HepG2 (cell line): ENCODE results near the gene TMEFF2. TPM values are rescaled to one million over a fixed set of nuclear protein-coding genes. Genes with fewer than 3 reads are reported as not detected.

Experiments
- ATAC-seq: fragments of 200-7000 bp; cut with Tn5 transposase; 3 replicates; pipeline ENCODE4 v1.9.1; 2020; ENCODE audit warnings: mild to moderate bottlenecking, moderate library complexity
- BruUV-seq: library from RNA; stranded (reverse); fragments of 400-500 nt; replicated peaks from 2 replicates; lab custom pipeline; 2021; lab: Mats Ljungman, UMichigan
- CTCF ChIA-PET: fragments of 300-600 bp; formaldehyde crosslinking; extraction: SDS; loops from one replicate; lab custom pipeline; 2021; ENCODE audit warnings: low total read pairs, inconsistent platforms, low intra/inter-chr PET ratio; lab: Yijun Ruan, JAX
- POLR2A ChIA-PET: fragments of 350-600 bp; sonication (Branson Sonifier 250); formaldehyde crosslinking; loops from one replicate; lab custom pipeline; 2020; ENCODE audit warnings: antibody characterized with exemption, inconsistent platforms; lab: Yijun Ruan, JAX
- DNase-seq: peaks from one replicate; pipeline ENCODE4 v3.0.0-alpha.2; 2015; ENCODE audit warnings: low spot score
- FAIRE-seq: peaks from 3 replicates; lab custom pipeline; 2011; peaks lifted over from hg19 to GRCh38; lab: Jason Lieb, UNC
- H2AFZ ChIP-seq: one replicate; pipeline ENCODE4 v1.6.1; 2011; ENCODE audit warnings: low read length, inconsistent platforms
- H3K27ac ChIP-seq: fragments of 300-600 bp; 3 replicates; pipeline ENCODE4 v1.8.0; 2011; ENCODE audit warnings: mixed run types, mild to moderate bottlenecking, mixed read lengths, low read length, inconsistent platforms; ENCODE audit not compliant: insufficient read depth; ENCODE audit errors: extremely low read length
- H3K27me3 ChIP-seq, 2 experiments: fragments of 200-600 bp in 1 of 2; 2 replicates in 1 of 2; 3 replicates in 1 of 2; pipeline versions ENCODE4 v1.6.0 to v1.8.0; 2011; ENCODE audit warnings: low read length in 2 of 2, mild to moderate bottlenecking in 2 of 2, moderate library complexity in 2 of 2, inconsistent platforms in 1 of 2; ENCODE audit not compliant: insufficient read depth in 2 of 2, control insufficient read depth in 1 of 2
- H3K36me3 ChIP-seq, 2 experiments: fragments of 200-600 bp in 1 of 2; replicated peaks in 1 of 2; 2 replicates in 1 of 2; 3 replicates in 1 of 2; pipeline versions ENCODE4 v1.5.1 to v1.8.0; 2011; ENCODE audit warnings: low read length in 2 of 2, inconsistent platforms in 1 of 2; ENCODE audit not compliant: insufficient read depth in 2 of 2, control insufficient read depth in 1 of 2
- H3K4me1 ChIP-seq: 2 replicates; pipeline ENCODE4 v1.5.1; 2012; ENCODE audit warnings: low read length, inconsistent platforms; ENCODE audit not compliant: insufficient read depth
- H3K4me2 ChIP-seq: 2 replicates; pipeline ENCODE4 v1.6.0; 2011; ENCODE audit warnings: low read depth, low read length, inconsistent platforms
- H3K4me3 ChIP-seq, 3 experiments: fragments of 200-600 bp in 1 of 3; sonication (generic), shearing (Covaris generic) in 1 of 3; replicated peaks in 1 of 3; 2 replicates each; pipeline ENCODE4 v1.5.1; 2011 to 2016; ENCODE audit warnings: low read length in 3 of 3, inconsistent platforms in 2 of 3, low read depth in 2 of 3, mild to moderate bottlenecking in 2 of 3, control low read depth in 1 of 3, mixed read lengths in 1 of 3; ENCODE audit not compliant: insufficient read depth in 1 of 3
- H3K79me2 ChIP-seq: one replicate; pipeline ENCODE4 v1.6.1; 2011; ENCODE audit warnings: low read length, inconsistent platforms; ENCODE audit not compliant: insufficient read depth
- H3K9ac ChIP-seq: 2 replicates; pipeline ENCODE4 v1.6.0; 2011; ENCODE audit warnings: mild to moderate bottlenecking, low read depth, low read length, inconsistent platforms; ENCODE audit not compliant: insufficient read depth
- H3K9me3 ChIP-seq: 2 replicates; pipeline ENCODE4 v1.5.1; 2012; ENCODE audit warnings: mild to moderate bottlenecking, low read length
- H4K20me1 ChIP-seq: 2 replicates; pipeline ENCODE4 v1.6.0; 2011; ENCODE audit warnings: inconsistent platforms, mild to moderate bottlenecking, low read length, moderate library complexity; ENCODE audit not compliant: insufficient read depth
- WGBS: methylation state at CpG from one replicate; pipeline ENCODE4 v1.1.6; 2017; ENCODE audit warnings: low lambda C conversion rate; 5-methylcytosine and 5-hydroxymethylcytosine counted together
- in situ Hi-C: cut with HindIII; loops from 2 replicates; pipeline ENCODE4 v1.10.0; 2017; ENCODE audit warnings: low pct_unique_long_range_greater_than_20kb; ENCODE audit not compliant: extremely low pct_ligation_motif_present
- intact Hi-C: fragments of 100-400 bp; cut with micrococcal nuclease; formaldehyde crosslinking; loops from one replicate; pipeline ENCODE4 v1.10.0; 2022; ENCODE audit not compliant: unreplicated experiment
- polyA plus RNA-seq, 8 experiments: library from polyadenylated mRNA; depleted of rRNA in 3 of 8; stranded (reverse) in 7 of 8; unstranded in 1 of 8; fragments of >200 nt; fragmentation: Illumina TruSeq in 4 of 8; extraction: Trizol in 4 of 8; gene quantifications; 2 replicates each; pipeline versions ENCODE4 v1.2.1 to v1.2.3, GENCODE V29; 2011 to 2016; ENCODE audit warnings: low read depth in 4 of 8, missing spikeins in 1 of 8, mixed read lengths in 1 of 8; ENCODE audit not compliant: insufficient read depth in 1 of 8
- total RNA-seq, 5 experiments: library from RNA; depleted of rRNA; stranded (reverse); fragments of >200 nt; fragmentation: Illumina TruSeq; extraction: Trizol; gene quantifications; 2 replicates each; pipeline ENCODE4 v1.2.3, GENCODE V29; 2016; ENCODE audit warnings: low read depth in 1 of 5
- TF ChIP-seq, protein P1 (sequence below): sonication (generic); formaldehyde crosslinking; IDR thresholded peaks from 2 replicates; pipeline ENCODE4 v1.5.0; 2020; ENCODE audit warnings: mild to moderate bottlenecking, missing genetic modification reagents
- TF ChIP-seq, protein P2 (sequence below): sonication (generic); formaldehyde crosslinking; IDR thresholded peaks from 2 replicates; pipeline ENCODE4 v1.4.0; 2020; ENCODE audit warnings: missing genetic modification reagents, mild to moderate bottlenecking, borderline replicate concordance

The TMEFF2 gene
- total and polyA plus RNA-seq, 2 of the 13 experiments (the other 11 are each of a cell fraction or from before 2014, with no cell fraction given), result not detected

DNA sequence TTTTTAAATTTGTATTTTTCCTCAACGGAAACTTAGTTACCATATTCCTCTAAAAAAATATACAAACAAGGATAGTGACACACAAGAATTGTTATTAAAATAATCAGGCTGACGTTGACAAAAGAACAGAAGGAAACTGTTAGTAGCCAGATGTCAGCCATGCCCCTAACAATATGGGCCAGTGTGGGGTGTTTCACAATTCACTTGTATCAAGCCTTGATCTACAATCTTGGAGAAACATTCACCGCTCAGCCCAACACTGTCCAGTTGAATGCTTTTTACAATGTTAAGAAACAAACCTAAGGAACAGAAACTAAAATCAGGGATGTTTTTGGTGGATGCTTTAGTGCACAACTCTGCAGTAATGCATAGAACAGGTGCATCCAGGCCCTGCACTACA, 44.6 kb downstream of the TMEFF2 start (continued):
- TF ChIP-seq, protein P1, sequence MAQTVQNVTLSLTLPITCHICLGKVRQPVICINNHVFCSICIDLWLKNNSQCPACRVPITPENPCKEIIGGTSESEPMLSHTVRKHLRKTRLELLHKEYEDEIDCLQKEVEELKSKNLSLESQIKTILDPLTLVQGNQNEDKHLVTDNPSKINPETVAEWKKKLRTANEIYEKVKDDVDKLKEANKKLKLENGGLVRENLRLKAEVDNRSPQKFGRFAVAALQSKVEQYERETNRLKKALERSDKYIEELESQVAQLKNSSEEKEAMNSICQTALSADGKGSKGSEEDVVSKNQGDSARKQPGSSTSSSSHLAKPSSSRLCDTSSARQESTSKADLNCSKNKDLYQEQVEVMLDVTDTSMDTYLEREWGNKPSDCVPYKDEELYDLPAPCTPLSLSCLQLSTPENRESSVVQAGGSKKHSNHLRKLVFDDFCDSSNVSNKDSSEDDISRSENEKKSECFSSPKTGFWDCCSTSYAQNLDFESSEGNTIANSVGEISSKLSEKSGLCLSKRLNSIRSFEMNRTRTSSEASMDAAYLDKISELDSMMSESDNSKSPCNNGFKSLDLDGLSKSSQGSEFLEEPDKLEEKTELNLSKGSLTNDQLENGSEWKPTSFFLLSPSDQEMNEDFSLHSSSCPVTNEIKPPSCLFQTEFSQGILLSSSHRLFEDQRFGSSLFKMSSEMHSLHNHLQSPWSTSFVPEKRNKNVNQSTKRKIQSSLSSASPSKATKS (CRISPR knock-in tag), result no peak

DNA sequence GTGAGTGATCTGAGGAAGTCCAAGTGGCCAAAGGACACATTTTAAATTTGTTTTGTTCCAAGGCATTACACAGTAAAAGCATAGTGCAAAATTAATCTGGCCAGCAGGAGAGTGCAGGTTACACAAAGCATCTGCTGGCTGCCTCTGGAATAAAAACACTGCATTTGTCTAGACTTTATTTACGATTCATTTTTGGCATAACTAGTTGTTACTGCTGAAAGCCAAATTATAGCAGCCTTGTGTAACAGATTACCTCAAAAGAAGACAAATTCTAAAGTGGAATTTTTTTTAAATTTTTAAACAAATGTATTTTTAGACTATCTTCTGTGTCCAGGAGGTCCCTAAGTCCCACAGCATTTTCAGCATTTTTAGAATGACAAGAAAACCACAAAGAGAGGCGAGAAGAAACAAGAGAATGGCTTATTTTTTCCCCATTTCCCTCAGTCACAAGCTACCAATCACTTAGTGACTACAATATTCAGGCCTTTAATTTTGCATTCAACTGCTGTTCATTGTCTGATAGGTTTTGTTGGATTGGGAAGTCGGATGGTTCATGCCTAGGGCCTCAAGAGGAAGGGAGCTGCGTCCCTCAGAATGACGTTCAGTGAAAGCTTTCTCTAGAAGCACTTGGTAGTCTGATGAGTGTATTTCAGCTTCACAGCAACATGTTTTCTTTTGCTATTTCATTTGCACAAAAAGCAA, 46.0 kb downstream of the TMEFF2 start:
- WGBS, result 10% methylated on average over 5 of the region's 5 CpGs
- ATAC-seq (peak; percentile 46; the same call in 2 of the 3 replicates), FAIRE-seq (no peak), DNase-seq (no peak)
- no peak overlapping the region for H3K4me3 ChIP-seq
- CTCF ChIA-PET, result no interaction called here
- no peak overlapping the region for H2AFZ ChIP-seq
- no peaks in the 10 kb centered on the region for H3K79me2 ChIP-seq
- no peaks in the 10 kb centered on the region for H4K20me1 ChIP-seq
- POLR2A ChIA-PET, result no interaction called here
- in situ Hi-C loops (no loop called here), intact Hi-C loops (no loop called here)
- TF ChIP-seq, protein P2, sequence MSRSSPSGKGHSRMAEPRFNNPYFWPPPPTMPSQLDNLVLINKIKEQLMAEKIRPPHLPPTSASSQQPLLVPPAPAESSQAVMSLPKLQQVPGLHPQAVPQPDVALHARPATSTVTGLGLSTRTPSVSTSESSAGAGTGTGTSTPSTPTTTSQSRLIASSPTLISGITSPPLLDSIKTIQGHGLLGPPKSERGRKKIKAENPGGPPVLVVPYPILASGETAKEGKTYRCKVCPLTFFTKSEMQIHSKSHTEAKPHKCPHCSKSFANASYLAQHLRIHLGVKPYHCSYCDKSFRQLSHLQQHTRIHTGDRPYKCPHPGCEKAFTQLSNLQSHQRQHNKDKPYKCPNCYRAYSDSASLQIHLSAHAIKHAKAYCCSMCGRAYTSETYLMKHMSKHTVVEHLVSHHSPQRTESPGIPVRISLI, result no peak
- H3K36me3 ChIP-seq, result no peaks in the 10 kb centered on the region
- no TSS peak for BruUV-seq
- no peak overlapping the region for H3K27ac ChIP-seq
- H3K9me3 ChIP-seq, result no peaks in the 10 kb centered on the region
- no peaks in the 10 kb centered on the region for H3K4me1 ChIP-seq
- no peak overlapping the region for H3K9ac ChIP-seq
- H3K4me2 ChIP-seq, result no peak overlapping the region
- no peaks in the 10 kb centered on the region for H3K27me3 ChIP-seq
